ENCODE measurements around the gene PRR20G. TPM values are rescaled to one million over a fixed set of nuclear protein-coding genes. Genes with fewer than 3 reads are reported as not detected.

PRR20G gene
- total and polyA plus RNA-seq, 9 of the 15 experiments (the other 6 are each of a cell fraction or from before 2014, with no cell fraction given) = not detected

DNA sequence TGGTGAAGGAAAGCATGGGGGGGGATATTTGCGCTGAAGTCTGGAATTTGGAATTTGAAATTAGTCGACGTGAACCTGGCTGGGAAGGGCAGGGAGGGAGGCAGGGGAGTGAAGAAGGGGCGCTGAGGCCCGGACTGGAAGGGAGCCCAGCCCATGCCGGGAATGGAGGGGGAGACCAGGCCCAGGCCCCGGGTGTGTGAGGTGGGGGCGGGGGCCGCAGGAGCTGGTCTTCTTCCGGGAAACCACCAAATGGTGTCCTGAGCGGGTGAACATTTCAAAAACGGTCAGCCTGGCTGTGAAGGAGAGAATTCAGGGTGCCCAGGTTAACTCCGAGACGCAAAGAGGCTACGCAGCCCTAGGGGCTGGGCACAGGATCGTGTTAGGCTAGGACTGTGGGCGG lies 497 bp upstream of the PRR20G start:
- Histone ChIP-seq H3K27me3 (ENCODE audit: control insufficient read depth in 2 of 2, insufficient read depth in 2 of 2, low read length in 2 of 2) (no peaks in the 10 kb centered on the region), H3K4me1 (replicated peaks in 1 of 2; ENCODE audit: control insufficient read depth in 2 of 2, insufficient read depth in 2 of 2, low read length in 2 of 2) (no peaks in the 10 kb centered on the region), H3K79me2 (ENCODE audit: control insufficient read depth, insufficient read depth, low read length) (no peaks in the 10 kb centered on the region), H4K20me1 (replicated peaks; ENCODE audit: control insufficient read depth, insufficient read depth, low read length) (no peaks in the 10 kb centered on the region), H3K9me1 (ENCODE audit: control insufficient read depth, insufficient read depth, low read length) (no peaks in the 10 kb centered on the region), H3K36me3 (ENCODE audit: control insufficient read depth, insufficient read depth, low read length) (no peaks in the 10 kb centered on the region), H3K9ac (ENCODE audit: insufficient read depth in 1 of 2, low read depth in 2 of 2, low read length in 2 of 2) (no peak overlapping the region), H3K4me3 (no peak overlapping the region), H2AFZ (ENCODE audit: low read depth, low read length) (no peak overlapping the region), H3K27ac (ENCODE audit: extremely low read depth, low read depth, low read length) (no peak overlapping the region), H3K4me2 (ENCODE audit: insufficient read depth, low read length) (no peak overlapping the region), H3K9me3 (replicated peaks; ENCODE audit: control insufficient read depth, insufficient read depth, low read depth, low read length) (no peaks in the 10 kb centered on the region)
- ATAC-seq (no peak), DNase-seq (ENCODE audit: extremely low read depth in 1 of 4, low spot score in 3 of 4) (no peak), FAIRE-seq (no peak)
- 43% methylated on average over 7 of the region's 17 CpGs for WGBS (ENCODE audit: insufficient coverage, low coverage, missing lambda C conversion rate)
- BruUV-seq (replicated peaks) = no TSS peak
- in situ Hi-C loops (cut with MboI) (no loop called here), intact Hi-C loops (cut with micrococcal nuclease) (no loop called here)
- ChIA-PET POLR2A (no interaction called here), CTCF (ENCODE audit: low intra/inter-chr PET ratio) (no interaction called here)
- TF ChIP-seq RNF2 (IDR thresholded peaks at IDR 0.05) (no peak), ZEB2 (IDR thresholded peaks at IDR 0.05) (no peak)
- TF ChIP-seq, protein P1, sequence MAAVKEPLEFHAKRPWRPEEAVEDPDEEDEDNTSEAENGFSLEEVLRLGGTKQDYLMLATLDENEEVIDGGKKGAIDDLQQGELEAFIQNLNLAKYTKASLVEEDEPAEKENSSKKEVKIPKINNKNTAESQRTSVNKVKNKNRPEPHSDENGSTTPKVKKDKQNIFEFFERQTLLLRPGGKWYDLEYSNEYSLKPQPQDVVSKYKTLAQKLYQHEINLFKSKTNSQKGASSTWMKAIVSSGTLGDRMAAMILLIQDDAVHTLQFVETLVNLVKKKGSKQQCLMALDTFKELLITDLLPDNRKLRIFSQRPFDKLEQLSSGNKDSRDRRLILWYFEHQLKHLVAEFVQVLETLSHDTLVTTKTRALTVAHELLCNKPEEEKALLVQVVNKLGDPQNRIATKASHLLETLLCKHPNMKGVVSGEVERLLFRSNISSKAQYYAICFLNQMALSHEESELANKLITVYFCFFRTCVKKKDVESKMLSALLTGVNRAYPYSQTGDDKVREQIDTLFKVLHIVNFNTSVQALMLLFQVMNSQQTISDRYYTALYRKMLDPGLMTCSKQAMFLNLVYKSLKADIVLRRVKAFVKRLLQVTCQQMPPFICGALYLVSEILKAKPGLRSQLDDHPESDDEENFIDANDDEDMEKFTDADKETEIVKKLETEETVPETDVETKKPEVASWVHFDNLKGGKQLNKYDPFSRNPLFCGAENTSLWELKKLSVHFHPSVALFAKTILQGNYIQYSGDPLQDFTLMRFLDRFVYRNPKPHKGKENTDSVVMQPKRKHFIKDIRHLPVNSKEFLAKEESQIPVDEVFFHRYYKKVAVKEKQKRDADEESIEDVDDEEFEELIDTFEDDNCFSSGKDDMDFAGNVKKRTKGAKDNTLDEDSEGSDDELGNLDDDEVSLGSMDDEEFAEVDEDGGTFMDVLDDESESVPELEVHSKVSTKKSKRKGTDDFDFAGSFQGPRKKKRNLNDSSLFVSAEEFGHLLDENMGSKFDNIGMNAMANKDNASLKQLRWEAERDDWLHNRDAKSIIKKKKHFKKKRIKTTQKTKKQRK (IDR thresholded peaks at IDR 0.05; ENCODE audit: borderline replicate concordance, low read depth, low read length) = no peak
- TF ChIP-seq, protein P2, sequence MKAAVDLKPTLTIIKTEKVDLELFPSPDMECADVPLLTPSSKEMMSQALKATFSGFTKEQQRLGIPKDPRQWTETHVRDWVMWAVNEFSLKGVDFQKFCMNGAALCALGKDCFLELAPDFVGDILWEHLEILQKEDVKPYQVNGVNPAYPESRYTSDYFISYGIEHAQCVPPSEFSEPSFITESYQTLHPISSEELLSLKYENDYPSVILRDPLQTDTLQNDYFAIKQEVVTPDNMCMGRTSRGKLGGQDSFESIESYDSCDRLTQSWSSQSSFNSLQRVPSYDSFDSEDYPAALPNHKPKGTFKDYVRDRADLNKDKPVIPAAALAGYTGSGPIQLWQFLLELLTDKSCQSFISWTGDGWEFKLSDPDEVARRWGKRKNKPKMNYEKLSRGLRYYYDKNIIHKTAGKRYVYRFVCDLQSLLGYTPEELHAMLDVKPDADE (conservative IDR thresholded peaks at IDR 0.05; ENCODE audit: control insufficient read depth, low read depth, low read length) = no peak
